Midbrain (tissue), 1 donor: ENCODE measurements around the gene PTGFR.

Source experiments
- DNase-seq: peaks from one replicate; lab custom pipeline; 2025; lab: John Stamatoyannopoulos, UW

Gene PTGFR

DNA sequence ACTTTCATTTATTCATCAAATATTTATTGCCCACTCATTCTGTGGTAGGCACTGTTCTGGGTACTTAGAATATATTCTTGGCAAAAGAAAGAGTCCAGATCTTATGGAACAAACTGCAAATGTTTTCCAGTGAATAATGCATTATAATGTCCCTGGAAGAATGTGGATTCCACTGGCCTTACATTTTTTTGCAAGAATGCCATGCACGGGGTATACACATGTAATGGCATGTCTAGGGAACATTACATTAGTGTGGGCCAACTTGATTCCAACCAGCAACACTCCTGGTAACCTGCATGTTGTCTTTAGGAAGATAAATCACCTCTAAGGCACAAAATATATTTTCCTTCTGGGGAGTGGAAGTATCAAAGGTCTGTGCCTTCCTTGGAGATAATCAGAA lies 96.4 kb downstream of the PTGFR start:
- no peak for DNase-seq
